ENCODE measurements around the gene SLC35F3. TPM values are rescaled to one million over a fixed set of nuclear protein-coding genes. Genes with fewer than 3 reads are reported as not detected.

Gene SLC35F3
- not detected in 2 replicates for total RNA-seq

GRCh38 chr1:233904633-233905415 lies at the start of gene SLC35F3:
Gene SLC35F3, plus strand, starts transcription at chr1:233904676.
- Histone ChIP-seq H3K4me2 (ENCODE audit: insufficient read depth, low read length) (no peak within 1 kb of the TSS), H3K27me3 (ENCODE audit: insufficient read depth, low read length) (no peaks in the 10 kb centered on the region), H3K4me3 (ENCODE audit: insufficient read depth, low read length) (no peak within 1 kb of the TSS), H3K9me3 (ENCODE audit: low read depth, low read length) (no peaks in the 10 kb centered on the region), H3K27ac (ENCODE audit: low read depth, low read length) (no peak within 1 kb of the TSS), H2AFZ (ENCODE audit: low read length) (no peak within 1 kb of the TSS), H3K36me3 (ENCODE audit: insufficient read depth, low read length) (no peaks in the 10 kb centered on the region), H3K79me2 (ENCODE audit: insufficient read depth, low read length) (no peaks in the 10 kb centered on the region), H3K4me1 (ENCODE audit: insufficient read depth, low read length) (no peaks in the 10 kb centered on the region), H4K20me1 (ENCODE audit: insufficient read depth, low read length) (no peaks in the 10 kb centered on the region)
- DNase-seq (ENCODE audit: insufficient read length, low spot score, missing footprints) = peak; percentile 80
- no peak for TF ChIP-seq CTCF (IDR thresholded peaks at IDR 0.05; ENCODE audit: extremely low read depth, low read depth, low read length)

GRCh38 chr1:233859446-233859845 lies 45.0 kb upstream of the SLC35F3 start:
- Histone ChIP-seq H3K4me3 (ENCODE audit: insufficient read depth, low read length) (no peak overlapping the region), H4K20me1 (ENCODE audit: insufficient read depth, low read length) (no peaks in the 10 kb centered on the region), H3K27ac (ENCODE audit: low read depth, low read length) (no peak overlapping the region), H3K79me2 (ENCODE audit: insufficient read depth, low read length) (no peaks in the 10 kb centered on the region), H3K27me3 (ENCODE audit: insufficient read depth, low read length) (no peaks in the 10 kb centered on the region), H3K4me2 (ENCODE audit: insufficient read depth, low read length) (no peak overlapping the region), H3K9me3 (ENCODE audit: low read depth, low read length) (no peaks in the 10 kb centered on the region), H2AFZ (ENCODE audit: low read length) (no peak overlapping the region), H3K4me1 (ENCODE audit: insufficient read depth, low read length) (no peaks in the 10 kb centered on the region), H3K36me3 (ENCODE audit: insufficient read depth, low read length) (no peaks in the 10 kb centered on the region)
- DNase-seq (ENCODE audit: insufficient read length, low spot score, missing footprints) = no peak
- TF ChIP-seq CTCF (IDR thresholded peaks at IDR 0.05; ENCODE audit: extremely low read depth, low read depth, low read length) = no peak

GRCh38 chr1:233863901-233864545 lies 40.5 kb upstream of the SLC35F3 start:
- Histone ChIP-seq H3K4me3 (ENCODE audit: insufficient read depth, low read length) (no peak overlapping the region), H3K79me2 (ENCODE audit: insufficient read depth, low read length) (no peaks in the 10 kb centered on the region), H2AFZ (ENCODE audit: low read length) (no peak overlapping the region), H3K27me3 (ENCODE audit: insufficient read depth, low read length) (no peaks in the 10 kb centered on the region), H3K36me3 (ENCODE audit: insufficient read depth, low read length) (no peaks in the 10 kb centered on the region), H3K27ac (ENCODE audit: low read depth, low read length) (no peak overlapping the region), H3K9me3 (ENCODE audit: low read depth, low read length) (no peaks in the 10 kb centered on the region), H3K4me2 (ENCODE audit: insufficient read depth, low read length) (no peak overlapping the region), H3K4me1 (ENCODE audit: insufficient read depth, low read length) (no peaks in the 10 kb centered on the region), H4K20me1 (ENCODE audit: insufficient read depth, low read length) (no peaks in the 10 kb centered on the region)
- no peak for DNase-seq (ENCODE audit: insufficient read length, low spot score, missing footprints)
- TF ChIP-seq CTCF (IDR thresholded peaks at IDR 0.05; ENCODE audit: extremely low read depth, low read depth, low read length) = no peak

GRCh38 chr1:233864578-233864977 lies 39.9 kb upstream of the SLC35F3 start:
- Histone ChIP-seq H3K27me3 (ENCODE audit: insufficient read depth, low read length) (no peaks in the 10 kb centered on the region), H2AFZ (ENCODE audit: low read length) (no peak overlapping the region), H4K20me1 (ENCODE audit: insufficient read depth, low read length) (no peaks in the 10 kb centered on the region), H3K9me3 (ENCODE audit: low read depth, low read length) (no peaks in the 10 kb centered on the region), H3K4me2 (ENCODE audit: insufficient read depth, low read length) (no peak overlapping the region), H3K27ac (ENCODE audit: low read depth, low read length) (no peak overlapping the region), H3K36me3 (ENCODE audit: insufficient read depth, low read length) (no peaks in the 10 kb centered on the region), H3K79me2 (ENCODE audit: insufficient read depth, low read length) (no peaks in the 10 kb centered on the region), H3K4me1 (ENCODE audit: insufficient read depth, low read length) (no peaks in the 10 kb centered on the region), H3K4me3 (ENCODE audit: insufficient read depth, low read length) (no peak overlapping the region)
- TF ChIP-seq CTCF (IDR thresholded peaks at IDR 0.05; ENCODE audit: extremely low read depth, low read depth, low read length) = no peak
- DNase-seq (ENCODE audit: insufficient read length, low spot score, missing footprints) = no peak
